Erythroblast (primary cell): Measurements from ENCODE around the gene FGF5.
"Not testable (repeated sequence)": the region's sequence is repeated elsewhere in the genome, so short reads cannot be mapped to it uniquely, and the experiment has no call there.

ENCODE experiments used
- DNase-seq, 2 experiments: peaks; one replicate each; lab custom pipeline; 2025; lab: John Stamatoyannopoulos, UW
- GATA1 ChIP-seq: IDR thresholded peaks from 2 replicates; pipeline ENCODE4 v1.6.1; 2011; ENCODE audit warnings: low read depth, mild to moderate bottlenecking, control low read depth, low read length, moderate library complexity
- POLR2A ChIP-seq: IDR thresholded peaks from 2 replicates; pipeline ENCODE4 v1.6.1; 2011; ENCODE audit warnings: mild to moderate bottlenecking, low read length

FGF5 gene

DNA sequence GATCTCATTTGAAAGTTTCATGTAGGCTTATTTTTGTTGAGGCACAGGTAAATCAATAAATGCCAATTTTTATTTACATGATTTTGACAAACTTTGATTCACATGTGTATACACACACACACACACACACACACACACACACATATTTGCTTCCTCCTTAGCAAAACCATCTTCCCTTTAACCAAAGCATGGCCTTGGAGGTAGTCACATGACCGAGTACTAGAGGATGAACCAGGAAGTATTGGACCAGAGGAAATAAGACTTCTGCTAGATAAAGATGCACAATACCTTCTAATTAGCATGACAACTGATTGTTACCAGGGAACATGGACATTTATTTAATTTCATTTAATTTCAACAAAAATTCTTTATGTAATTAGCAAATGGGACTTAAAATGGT, 45.7 kb downstream of the FGF5 start:
- no peak for DNase-seq
- no peak for TF ChIP-seq GATA1
- no peak for TF ChIP-seq POLR2A

DNA sequence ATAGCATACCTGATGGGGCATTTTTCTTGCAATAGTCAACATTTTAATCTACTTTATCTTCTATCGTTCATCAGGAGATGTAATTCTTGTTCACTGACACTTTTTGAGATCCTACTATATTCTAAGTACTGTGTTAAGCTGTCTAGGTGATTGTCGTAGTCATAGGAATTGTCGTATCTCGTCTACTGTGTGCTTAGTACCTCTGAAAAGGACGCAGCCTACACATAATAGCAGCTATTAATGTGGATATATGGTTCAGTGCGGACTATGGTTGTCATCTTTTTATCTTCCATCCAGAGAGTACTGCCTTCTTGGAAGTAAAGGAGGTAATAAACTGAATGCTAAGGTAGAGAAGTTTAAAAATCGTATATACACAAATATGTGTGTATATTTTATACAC, 47.2 kb downstream of the FGF5 start:
- TF ChIP-seq POLR2A (no peak), GATA1 (no peak)

DNA sequence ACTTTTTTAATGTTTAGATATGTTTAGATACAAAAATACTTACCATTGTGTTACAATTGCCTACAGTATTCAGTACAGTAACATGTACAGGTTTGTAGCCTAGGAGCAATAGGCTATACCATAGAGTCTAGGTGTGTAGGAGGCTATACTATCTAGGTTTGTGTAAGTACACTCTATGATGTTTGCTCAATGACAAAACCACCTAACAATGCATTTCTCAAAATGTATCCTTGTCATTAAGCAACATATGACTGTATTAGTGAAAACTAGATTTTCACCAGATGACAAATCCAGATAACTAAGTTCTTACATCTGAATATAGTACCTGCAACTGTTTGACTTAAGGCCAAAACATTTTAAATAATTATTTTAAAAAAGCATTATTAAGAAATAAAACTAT, 49.4 kb downstream of the FGF5 start:
- not testable (repeated sequence) for DNase-seq

More for the DNA sequence above, 47.2 kb downstream of the FGF5 start:
- no peak for DNase-seq

DNA sequence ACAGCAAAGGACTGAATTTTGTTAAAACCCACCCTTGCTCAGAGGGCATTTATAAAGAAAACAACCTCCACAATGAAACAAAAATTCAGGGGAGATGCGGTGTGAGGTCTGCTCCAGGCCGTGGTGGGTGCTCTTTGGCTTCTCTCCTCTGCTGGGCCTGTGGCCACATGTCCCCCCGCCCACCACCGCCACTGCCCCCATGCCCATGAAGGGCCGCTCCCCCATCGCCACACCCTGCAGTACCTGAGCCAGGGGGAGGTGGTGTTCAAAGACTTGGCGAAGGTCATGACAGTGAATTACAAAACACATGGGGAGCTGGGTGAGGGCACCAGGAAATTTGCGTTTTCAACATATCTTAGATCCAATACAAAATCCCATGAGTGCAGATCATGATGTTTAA, 54.9 kb downstream of the FGF5 start:
- DNase-seq = no peak
- TF ChIP-seq POLR2A (no peak), GATA1 (no peak)

DNA sequence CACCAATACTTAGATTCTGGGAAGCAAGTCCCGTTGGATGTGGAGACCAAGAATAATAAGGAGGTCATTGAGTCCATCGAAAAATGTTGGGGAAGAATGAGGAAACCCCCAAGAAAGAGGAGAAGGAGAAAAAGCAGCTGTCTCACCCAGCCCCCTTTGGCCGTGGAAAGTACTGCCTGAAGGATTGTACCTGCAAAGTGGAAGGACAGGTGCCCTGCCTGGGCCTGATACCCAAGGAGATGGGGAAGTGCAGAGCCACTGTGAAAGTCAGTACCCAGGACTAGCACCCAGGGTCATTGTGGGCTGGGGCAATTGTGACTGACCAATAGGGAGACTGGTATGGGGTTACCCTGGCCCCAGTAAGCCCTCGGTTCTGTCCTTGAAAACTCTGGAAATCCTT, 55.3 kb downstream of the FGF5 start:
- TF ChIP-seq GATA1 = no peak
- TF ChIP-seq POLR2A = no peak
- DNase-seq = no peak

DNA sequence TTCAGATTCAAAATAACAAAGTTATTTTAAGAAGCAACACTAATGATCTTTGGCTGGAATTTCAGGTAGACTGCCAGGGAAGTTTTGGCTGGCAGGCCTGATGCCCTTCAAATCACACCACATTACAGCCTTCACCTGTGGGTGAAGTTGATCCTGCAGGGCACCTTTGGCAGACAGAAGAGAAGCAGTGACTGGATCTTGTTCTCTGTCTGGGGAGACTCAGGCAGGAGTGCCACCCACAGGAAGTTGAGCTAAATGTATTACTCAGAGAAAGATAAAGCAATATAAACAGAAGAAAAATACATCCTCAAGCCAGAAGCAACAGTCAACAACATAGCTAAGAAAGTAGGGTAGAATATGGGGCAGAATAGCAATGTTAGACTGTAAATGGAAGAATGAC, 56.3 kb downstream of the FGF5 start:
- no peak for TF ChIP-seq POLR2A
- no peak for TF ChIP-seq GATA1
- DNase-seq = peak in 1 of 2 experiments; percentile 4

DNA sequence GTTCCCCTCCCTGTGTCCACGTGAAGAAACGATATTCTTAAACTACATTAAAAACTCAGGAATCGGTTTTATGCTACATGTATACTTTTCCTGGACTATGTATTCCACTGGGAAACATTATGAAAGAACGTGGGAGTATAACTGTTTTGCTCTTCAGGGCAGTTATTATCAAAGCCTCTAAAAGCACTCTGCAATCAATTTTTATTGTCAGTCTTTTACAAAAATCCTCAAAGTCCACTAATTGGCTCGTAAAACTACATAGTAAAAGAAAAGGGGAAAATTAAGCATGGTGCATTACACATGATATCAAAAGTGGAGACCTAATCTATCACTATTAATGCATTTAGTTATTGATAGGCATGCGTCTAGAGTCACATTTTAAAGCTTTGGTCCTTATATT, 57.7 kb downstream of the FGF5 start:
- no peak for DNase-seq
- TF ChIP-seq POLR2A (no peak), GATA1 (no peak)

DNA sequence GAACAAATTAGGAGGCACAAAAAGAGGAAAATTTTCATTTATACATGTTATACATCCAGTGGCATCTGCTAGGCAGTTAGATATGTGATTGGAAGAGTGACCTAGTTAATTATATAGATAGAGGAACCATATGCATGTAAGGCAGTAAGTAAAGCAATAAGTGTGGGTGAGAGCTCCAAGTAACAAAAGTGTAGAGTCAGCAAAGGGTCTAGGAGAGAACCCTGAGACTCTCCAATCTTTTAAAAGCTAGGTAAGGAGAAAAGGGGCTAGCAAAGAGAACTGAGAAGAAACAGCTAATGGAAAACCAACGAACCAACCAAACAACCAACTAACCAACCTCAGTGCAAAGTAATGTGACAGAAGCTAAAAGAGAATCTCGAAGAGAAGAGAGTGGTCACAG, 65.2 kb downstream of the FGF5 start:
- TF ChIP-seq GATA1 (no peak), POLR2A (no peak)
- no peak for DNase-seq

DNA sequence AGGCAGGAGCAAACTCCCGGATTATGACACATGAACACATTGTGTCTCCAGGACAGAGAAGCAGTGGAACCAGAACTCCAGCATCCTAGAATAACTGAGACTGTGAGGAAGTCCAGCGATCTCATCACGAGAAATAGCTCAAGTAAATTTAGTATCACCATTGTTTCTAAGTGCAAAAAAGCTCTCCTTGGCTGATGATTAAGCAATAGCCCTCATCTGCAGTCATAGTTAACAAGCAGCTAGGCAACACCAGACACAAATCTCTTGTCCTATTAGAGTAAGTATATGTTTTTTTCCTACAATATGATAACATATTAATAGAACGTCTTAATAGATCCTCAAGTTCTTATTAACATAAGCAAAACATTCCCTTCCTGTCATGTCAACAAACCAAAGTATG, 66.7 kb downstream of the FGF5 start:
- no peak for DNase-seq
- no peak for TF ChIP-seq GATA1
- TF ChIP-seq POLR2A = no peak

DNA sequence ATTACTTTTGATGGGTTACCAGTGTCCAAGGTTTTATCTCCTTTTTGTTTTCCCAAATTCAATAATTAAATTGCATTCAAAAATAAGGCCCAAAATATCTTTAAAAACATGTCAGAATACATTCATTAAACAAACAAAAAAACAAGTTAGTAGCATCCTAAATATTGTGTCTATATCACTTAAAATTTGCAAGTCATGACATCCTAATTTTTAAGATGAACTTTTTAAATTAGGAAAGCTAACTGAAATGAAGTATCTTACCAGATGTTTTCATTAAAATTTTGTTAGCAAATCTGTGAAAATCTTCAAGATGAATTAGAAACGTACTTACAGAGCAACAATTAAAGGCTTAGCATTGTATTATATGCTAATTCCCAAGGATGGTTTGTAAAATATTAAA, 68.1 kb downstream of the FGF5 start:
- TF ChIP-seq GATA1 (no peak), POLR2A (no peak)
- no peak for DNase-seq

DNA sequence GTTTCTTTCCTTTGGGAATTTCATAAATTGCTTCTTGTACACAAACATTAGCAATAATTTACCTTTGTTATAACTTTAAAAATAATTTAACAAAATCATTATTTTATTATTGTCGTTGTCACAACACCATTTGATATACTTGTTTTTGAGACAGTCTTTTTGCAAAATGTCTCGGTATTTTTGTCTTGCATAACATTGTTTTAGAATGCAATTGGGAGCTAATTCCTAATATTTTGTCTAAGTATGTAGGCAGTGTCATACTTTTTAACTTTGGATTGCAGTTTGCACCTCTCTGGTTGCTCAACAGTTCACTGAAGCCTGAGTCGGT, 68.7 kb downstream of the FGF5 start:
- TF ChIP-seq POLR2A = no peak
- no peak for TF ChIP-seq GATA1
- DNase-seq = no peak

DNA sequence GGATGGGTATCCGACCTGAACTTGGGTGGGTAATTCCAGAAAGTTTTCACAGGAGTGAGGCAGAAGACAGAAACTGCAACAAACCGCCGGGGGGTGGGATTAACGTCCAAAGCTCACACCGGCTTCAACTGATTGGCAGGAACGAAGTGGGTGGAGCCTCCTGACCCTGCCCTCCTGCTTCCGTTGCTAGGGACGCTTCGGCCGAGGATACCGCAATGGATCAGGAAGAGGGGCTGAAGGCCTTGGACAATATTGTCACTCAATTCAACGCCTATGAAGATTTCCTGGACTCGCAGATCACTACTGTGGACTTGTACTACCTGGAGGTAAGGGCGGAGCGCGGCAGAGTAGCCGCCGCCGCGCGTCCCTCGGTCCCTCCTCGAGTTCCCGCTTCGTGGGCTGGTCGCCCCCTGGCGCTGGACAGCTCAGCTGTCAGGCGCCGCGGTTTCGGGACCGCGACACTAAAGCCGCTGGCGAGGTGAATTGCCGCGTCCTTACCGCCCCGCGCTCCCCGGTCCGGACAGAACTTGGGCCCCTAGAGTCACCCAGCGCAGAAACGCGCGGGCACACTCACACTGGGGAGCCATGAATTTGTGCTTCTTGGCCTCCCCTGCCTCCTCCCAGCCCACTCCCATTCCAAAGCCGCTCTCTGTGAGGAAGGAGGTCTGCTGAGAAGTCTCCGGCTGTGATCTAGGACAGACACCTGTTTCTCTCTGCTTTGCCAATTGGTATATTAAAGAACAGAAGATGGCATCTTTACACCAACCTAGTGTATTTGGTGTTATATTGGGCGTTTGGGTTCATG, 69.3 kb downstream of the FGF5 start, which contains the start of gene CFAP299:
Gene CFAP299 (plus strand): TSS at position 177 of the 805 bp plus-strand sequence.
- DNase-seq = peak; percentile 91 to 92

DNA sequence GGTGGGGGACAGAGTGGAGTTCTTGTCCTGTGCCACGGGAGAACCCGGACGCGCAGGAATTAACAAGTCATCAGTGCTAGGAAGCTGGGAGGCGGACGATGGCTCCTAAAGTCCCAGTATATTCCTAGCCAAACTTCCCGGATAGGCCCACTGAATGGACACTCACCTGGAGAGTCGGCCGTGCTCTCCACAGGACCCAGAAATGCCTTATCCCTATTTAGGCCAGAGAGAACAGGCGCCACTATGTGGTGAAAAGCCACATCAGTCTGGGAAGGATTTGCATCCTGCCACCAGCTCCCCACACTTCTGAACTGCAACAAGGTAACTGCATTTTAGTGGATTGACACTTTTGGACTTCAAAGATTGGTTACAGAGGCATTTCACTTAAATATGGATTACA, 70.1 kb downstream of the FGF5 start:
- TF ChIP-seq GATA1 (no peak), POLR2A (no peak)
- peak; percentile 15 to 34 for DNase-seq

More for the DNA sequence above, 69.3 kb downstream of the FGF5 start, which contains the start of gene CFAP299:
- TF ChIP-seq POLR2A = no peak
- TF ChIP-seq GATA1 = no peak

DNA sequence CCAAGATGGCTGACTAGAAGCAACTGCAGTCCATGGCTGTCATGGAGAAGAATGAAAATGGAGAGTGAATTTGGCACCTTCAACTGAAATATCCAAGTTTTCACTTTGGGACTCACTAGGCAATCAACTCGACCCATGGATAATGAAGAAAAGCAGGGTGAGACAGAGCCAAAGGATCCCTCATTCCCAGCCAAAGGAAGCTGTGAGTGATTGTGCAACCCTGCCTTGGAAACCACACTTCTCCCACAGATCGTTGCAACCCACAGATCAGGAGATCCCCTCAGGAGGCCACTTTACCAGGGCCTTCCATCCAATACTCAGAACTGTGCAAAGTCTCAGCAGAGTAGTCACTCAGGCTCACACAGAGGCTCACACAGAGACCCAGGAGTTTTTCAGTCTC, 73.6 kb downstream of the FGF5 start:
- TF ChIP-seq POLR2A (no peak), GATA1 (no peak)
- DNase-seq = no peak
